Activated CD8-positive, alpha-beta T cell treated with anti-CD3 and anti-CD28 coated beads, Interleukin-2, amount 10 ng/mL, durations not matched to agents 7 days and 5 days (primary cell): ENCODE measurements around the gene FOXE3. TPM values are rescaled to one million over a fixed set of nuclear protein-coding genes. Genes with fewer than 3 reads are reported as not detected.

Source experiments
- ATAC-seq: fragments of 150-1000 bp; cut with Tn5 transposase; one replicate; pipeline ENCODE4 v1.10.0; 2021; ENCODE audit warnings: moderate library complexity
- CTCF ChIA-PET: fragments of 350-600 bp; sonication (Branson Sonifier 250); formaldehyde crosslinking; loops from one replicate; lab custom pipeline; 2021; ENCODE audit warnings: antibody characterized with exemption; lab: Charles Lee
- POLR2A ChIA-PET: fragments of 350-600 bp; sonication (Branson Sonifier 250); formaldehyde crosslinking; loops from one replicate; lab custom pipeline; 2021; ENCODE audit warnings: antibody characterized with exemption; lab: Charles Lee
- DNase-seq: peaks from one replicate; pipeline ENCODE4 v3.0.0-alpha.2; 2020
- H3K27ac Mint-ChIP-seq: one replicate; pipeline ENCODE4 v1.8.0; 2021; ENCODE audit warnings: mild to moderate bottlenecking, mixed read lengths
- H3K27me3 Mint-ChIP-seq: one replicate; pipeline ENCODE4 v1.8.0; 2021; ENCODE audit warnings: low read depth, mixed read lengths
- H3K36me3 Mint-ChIP-seq: one replicate; pipeline ENCODE4 v1.8.0; 2021; ENCODE audit warnings: low read depth, mixed read lengths
- H3K4me1 Mint-ChIP-seq: one replicate; pipeline ENCODE4 v1.8.0; 2021; ENCODE audit warnings: low read depth, mixed read lengths
- H3K4me3 Mint-ChIP-seq: one replicate; pipeline ENCODE4 v1.8.0; 2021; ENCODE audit warnings: mild to moderate bottlenecking, mixed read lengths
- H3K9me3 Mint-ChIP-seq: one replicate; pipeline ENCODE4 v1.8.0; 2022; ENCODE audit warnings: mixed read lengths; ENCODE audit not compliant: insufficient read depth
- total RNA-seq, 2 experiments: library from RNA; stranded (reverse); gene quantifications; one replicate each; pipeline ENCODE4 v1.2.3, GENCODE V29; 2021

The FOXE3 gene
- not detected for total RNA-seq

DNA sequence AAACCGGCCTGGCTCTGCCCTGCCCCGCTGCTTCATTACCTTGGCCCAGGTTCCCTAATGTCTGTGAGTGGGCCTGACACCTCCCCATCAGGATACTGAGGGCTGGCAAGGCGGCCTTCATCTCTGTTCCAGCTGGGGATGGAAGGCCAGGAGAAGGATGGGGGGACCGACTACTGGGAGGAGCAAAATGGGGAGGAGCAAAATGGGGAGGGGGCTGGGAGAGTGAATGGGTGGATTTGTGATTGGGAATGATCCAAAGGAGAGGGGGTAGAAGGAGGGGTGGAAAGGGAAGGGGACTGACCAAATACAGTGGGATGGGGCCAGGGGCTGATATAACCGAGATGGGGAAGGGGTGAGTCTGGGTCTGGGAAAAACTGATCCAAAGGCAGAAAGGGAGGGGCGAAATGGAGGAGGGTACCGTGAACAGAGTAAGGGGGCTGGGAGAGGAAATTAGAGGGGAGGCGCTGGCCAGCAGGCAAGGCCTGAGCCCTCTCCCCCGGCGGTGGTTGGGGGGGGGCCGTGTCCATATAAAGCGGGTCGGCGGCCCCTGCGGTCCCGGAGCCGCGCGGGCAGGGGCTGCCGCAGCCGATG lies at the start of gene FOXE3:
Gene FOXE3 (plus strand): TSS at position 558 of the 591 bp plus-strand sequence. CDS start 31 bp downstream, at position 589.
- no peaks in the 10 kb centered on the region for H3K9me3 Mint-ChIP-seq
- ATAC-seq (no peak), DNase-seq (no peak)
- H3K4me1 Mint-ChIP-seq, result peaks cover 7% of the 10 kb centered on the region
- ChIA-PET POLR2A (no interaction called here), CTCF (interaction anchor here (1.0 to 2.5 kb wide), 3 partner anchors 16 to 22 kb away, joined by 3 to 10 read pairs (median 3); partner anchors contain the start of gene FOXD2)
- peaks cover 54% of the 10 kb centered on the region for H3K27me3 Mint-ChIP-seq
- no peak within 1 kb of the TSS for H3K27ac Mint-ChIP-seq
- H3K4me3 Mint-ChIP-seq, result peak within 1 kb of the TSS; percentile 39
- H3K36me3 Mint-ChIP-seq, result no peaks in the 10 kb centered on the region

DNA sequence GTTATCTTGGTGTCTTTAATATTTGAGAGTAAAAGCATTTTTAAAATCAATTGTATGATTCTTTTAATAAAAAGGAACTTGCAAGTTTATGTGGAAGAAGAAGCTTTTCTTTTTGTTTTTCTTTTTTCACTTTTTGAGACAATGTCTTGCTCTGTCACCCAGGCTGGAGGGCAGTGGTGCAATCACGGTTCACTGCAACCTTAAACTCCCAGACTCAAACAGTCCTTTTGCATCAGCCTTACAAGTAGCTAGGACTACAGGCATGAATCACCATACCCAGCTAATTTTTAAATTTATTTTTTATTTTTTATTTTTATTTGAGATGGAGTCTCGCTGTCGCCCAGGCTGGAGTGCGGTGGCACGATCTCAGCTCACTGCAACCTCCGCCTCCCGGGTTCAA lies 48.4 kb upstream of the FOXE3 start:
- H3K27ac Mint-ChIP-seq, result no peak overlapping the region
- peaks cover 4% of the 10 kb centered on the region for H3K4me1 Mint-ChIP-seq
- CTCF ChIA-PET, result no interaction called here
- peaks cover 22% of the 10 kb centered on the region for H3K36me3 Mint-ChIP-seq
- POLR2A ChIA-PET, result no interaction called here
- no peak for DNase-seq
- H3K4me3 Mint-ChIP-seq, result no peak overlapping the region
- no peaks in the 10 kb centered on the region for H3K27me3 Mint-ChIP-seq
- H3K9me3 Mint-ChIP-seq, result no peaks in the 10 kb centered on the region
- ATAC-seq, result no peak

DNA sequence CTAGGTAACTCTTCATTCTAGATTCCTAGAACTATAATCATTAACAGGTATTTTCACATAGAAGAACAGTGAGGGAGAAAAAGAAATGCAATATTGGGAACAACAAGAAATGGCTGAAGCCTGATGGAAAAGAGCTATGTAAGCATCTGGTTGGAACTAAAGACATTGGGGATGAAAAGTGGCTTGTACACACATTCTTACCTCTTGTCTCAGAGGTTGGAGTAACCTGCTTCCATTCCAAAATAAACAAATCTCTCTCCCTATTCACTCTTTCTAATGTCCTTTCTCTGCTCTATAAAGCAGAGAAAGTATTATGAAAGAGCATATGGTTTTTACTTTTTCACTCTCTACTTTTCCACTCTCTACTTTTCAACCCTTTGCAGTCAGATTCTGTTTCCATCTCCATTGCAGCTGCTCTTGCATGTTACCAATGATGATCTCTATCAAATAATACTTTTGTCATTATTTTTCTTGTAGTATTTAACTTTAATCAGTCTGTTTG lies 45.0 kb upstream of the FOXE3 start:
- no peak overlapping the region for H3K27ac Mint-ChIP-seq
- no peaks in the 10 kb centered on the region for H3K4me1 Mint-ChIP-seq
- POLR2A ChIA-PET, result no interaction called here
- CTCF ChIA-PET, result interaction anchor here (1.3 kb wide), 1 partner anchor 339 kb away, joined by 3 read pairs; no protein-coding TSS in a partner anchor
- no peak overlapping the region for H3K4me3 Mint-ChIP-seq
- no peaks in the 10 kb centered on the region for H3K27me3 Mint-ChIP-seq
- peaks cover 36% of the 10 kb centered on the region for H3K36me3 Mint-ChIP-seq
- DNase-seq (no peak), ATAC-seq (no peak)
- no peaks in the 10 kb centered on the region for H3K9me3 Mint-ChIP-seq

DNA sequence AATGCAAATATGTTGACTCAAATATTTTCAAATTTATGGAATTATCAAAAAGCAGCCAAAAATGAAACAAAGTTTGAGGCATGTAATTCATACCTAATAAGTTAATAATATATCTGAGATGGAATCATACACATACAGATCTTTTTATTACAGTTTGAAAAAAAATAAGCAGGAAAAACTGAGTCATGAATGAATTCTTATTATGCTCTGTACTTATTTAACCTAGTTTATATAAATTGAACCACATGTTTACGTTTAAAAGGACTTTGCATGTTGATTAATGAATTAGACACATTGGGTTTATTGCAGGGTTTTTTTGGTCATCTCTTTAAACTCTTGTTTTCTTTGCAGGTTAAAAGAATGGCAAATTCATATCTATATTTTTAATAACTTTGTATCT lies 41.6 kb upstream of the FOXE3 start:
- ATAC-seq (no peak), DNase-seq (no peak)
- Mint-ChIP-seq H3K9me3 (no peaks in the 10 kb centered on the region), H3K27ac (no peak overlapping the region), H3K36me3 (peaks cover 41% of the 10 kb centered on the region), H3K4me3 (no peak overlapping the region), H3K4me1 (peaks cover 2% of the 10 kb centered on the region), H3K27me3 (no peaks in the 10 kb centered on the region)
- ChIA-PET CTCF (no interaction called here), POLR2A (no interaction called here)

DNA sequence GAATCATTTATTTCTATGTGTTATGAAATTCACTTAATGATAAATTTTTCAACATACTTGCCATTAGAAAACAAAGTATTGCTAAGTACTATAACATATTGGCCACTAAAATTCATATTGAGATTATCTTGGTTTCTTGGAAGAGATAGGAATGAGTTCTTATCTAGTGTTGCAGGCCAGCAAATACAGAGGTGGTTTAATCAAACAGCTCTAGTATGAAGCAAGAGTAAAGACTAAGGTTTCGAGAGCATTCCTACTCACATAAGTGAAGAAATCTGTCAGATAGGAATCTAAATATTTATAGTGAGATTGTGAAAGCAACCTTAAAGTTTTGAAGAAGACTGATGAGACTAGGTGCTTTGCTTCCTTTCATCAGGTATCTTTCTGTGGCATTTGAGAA lies 37.9 kb upstream of the FOXE3 start:
- H3K27me3 Mint-ChIP-seq, result no peaks in the 10 kb centered on the region
- CTCF ChIA-PET, result no interaction called here
- ATAC-seq (no peak), DNase-seq (no peak)
- H3K36me3 Mint-ChIP-seq, result peaks cover 31% of the 10 kb centered on the region
- POLR2A ChIA-PET, result no interaction called here
- no peaks in the 10 kb centered on the region for H3K9me3 Mint-ChIP-seq
- H3K4me3 Mint-ChIP-seq, result no peak overlapping the region
- H3K4me1 Mint-ChIP-seq, result peaks cover 2% of the 10 kb centered on the region
- H3K27ac Mint-ChIP-seq, result no peak overlapping the region

DNA sequence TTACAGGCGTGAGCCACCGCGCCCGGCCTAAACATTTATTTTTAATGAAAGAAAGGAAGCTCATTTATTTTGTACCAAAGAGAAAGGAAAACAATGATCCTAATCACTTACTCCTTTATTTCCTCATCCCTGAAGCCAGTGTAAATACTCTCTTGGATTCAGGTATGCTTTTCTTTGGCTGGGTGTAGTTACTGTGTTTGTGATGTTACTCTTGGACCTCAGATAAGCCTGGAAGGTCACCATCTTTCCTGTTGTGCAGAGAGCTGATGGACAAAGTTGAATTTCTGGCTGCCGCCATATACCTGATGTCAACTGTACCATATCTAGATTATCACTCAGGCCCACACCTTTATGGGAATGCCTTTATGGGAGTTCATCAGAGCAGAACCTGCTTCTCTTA lies 35.4 kb upstream of the FOXE3 start:
- H3K4me1 Mint-ChIP-seq, result peaks cover 2% of the 10 kb centered on the region
- peaks cover 18% of the 10 kb centered on the region for H3K36me3 Mint-ChIP-seq
- no peaks in the 10 kb centered on the region for H3K9me3 Mint-ChIP-seq
- H3K27ac Mint-ChIP-seq, result no peak overlapping the region
- H3K4me3 Mint-ChIP-seq, result no peak overlapping the region
- no peaks in the 10 kb centered on the region for H3K27me3 Mint-ChIP-seq
- ChIA-PET POLR2A (no interaction called here), CTCF (interaction anchor here (3.0 kb wide), 1 partner anchor 8 kb away, joined by 12 read pairs; no protein-coding TSS in a partner anchor)
- DNase-seq, result no peak
- ATAC-seq, result no peak

DNA sequence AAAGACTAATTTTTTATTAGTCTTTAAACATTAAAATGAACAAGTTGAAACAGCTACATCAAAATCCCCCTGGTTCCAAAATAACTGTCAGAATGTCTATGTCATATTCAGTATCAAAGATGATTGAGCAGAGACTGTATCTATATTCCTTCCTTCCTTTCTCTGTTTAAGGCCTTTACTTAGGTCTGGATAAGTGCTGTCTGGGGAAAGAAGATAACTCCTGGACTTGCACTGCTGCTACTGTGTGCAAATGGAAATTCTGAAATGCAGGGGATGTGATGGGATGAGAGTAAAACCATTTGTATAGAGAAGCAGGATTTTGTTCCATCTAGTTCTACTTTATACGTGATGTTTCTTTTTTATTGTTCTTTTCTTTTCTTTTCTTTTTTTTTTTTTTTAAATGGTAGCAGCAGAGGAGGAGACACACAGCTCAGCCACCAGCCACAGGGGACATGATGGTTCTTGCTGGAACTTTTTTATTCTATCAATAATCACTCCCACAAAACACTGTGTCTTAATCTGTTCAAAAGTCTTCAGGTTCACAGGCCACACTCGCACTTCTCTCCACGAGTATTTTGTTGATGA lies 33.6 kb upstream of the FOXE3 start:
- H3K4me1 Mint-ChIP-seq, result peaks cover 2% of the 10 kb centered on the region
- CTCF ChIA-PET, result no interaction called here
- POLR2A ChIA-PET, result no interaction called here

DNA sequence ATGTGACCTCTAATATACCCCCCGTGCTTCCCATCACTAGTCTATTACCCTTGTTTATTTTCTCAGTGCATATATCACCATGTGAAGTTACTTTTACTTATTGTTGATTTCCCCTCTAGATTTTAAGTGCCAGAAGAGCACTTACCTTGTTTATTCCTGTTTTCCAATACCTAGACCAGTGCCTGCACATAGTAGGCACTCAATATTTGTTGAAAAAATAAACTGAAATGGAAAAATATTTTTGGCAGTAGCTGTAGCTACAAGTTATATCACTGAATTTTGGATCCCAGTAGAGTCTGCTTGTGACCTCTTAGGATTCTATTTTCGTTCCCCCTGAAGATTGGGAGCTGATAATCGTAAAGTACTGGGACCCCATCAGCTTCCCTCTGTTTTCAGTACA lies 32.0 kb upstream of the FOXE3 start:
- DNase-seq (no peak), ATAC-seq (no peak)
- H3K4me1 Mint-ChIP-seq, result peaks cover 2% of the 10 kb centered on the region
- no peak overlapping the region for H3K27ac Mint-ChIP-seq
- H3K9me3 Mint-ChIP-seq, result no peaks in the 10 kb centered on the region
- CTCF ChIA-PET, result interaction anchor here (1.0 kb wide), 1 partner anchor 342 kb away, joined by 3 read pairs; no protein-coding TSS in a partner anchor
- H3K4me3 Mint-ChIP-seq, result no peak overlapping the region
- POLR2A ChIA-PET, result no interaction called here
- peaks cover 5% of the 10 kb centered on the region for H3K27me3 Mint-ChIP-seq
- H3K36me3 Mint-ChIP-seq, result peaks cover 11% of the 10 kb centered on the region

More for the DNA sequence above, 33.6 kb upstream of the FOXE3 start:
- H3K36me3 Mint-ChIP-seq, result peaks cover 17% of the 10 kb centered on the region
- DNase-seq (no peak), ATAC-seq (no peak)
- H3K4me3 Mint-ChIP-seq, result no peak overlapping the region
- H3K9me3 Mint-ChIP-seq, result no peaks in the 10 kb centered on the region
- no peak overlapping the region for H3K27ac Mint-ChIP-seq
- H3K27me3 Mint-ChIP-seq, result no peaks in the 10 kb centered on the region

DNA sequence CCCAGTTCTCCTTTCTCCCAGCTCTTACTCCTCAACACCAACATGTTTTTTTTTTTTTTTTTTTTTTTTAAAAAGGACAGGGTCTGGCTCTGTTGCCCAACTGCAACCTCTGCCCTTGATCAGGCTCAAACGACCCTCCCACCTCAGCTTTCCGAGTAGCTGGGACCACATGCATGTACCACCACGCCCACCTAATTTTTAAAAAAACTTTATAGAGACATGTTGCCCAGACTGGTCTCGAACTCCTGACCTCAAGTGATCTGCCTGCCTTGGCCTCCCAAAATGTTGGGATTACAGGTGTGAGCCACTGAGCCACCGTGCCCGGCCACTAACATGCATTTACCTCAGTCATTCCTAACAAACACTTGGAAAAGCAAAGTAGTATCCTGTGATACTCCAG lies 31.1 kb upstream of the FOXE3 start:
- peaks cover 4% of the 10 kb centered on the region for H3K36me3 Mint-ChIP-seq
- POLR2A ChIA-PET, result no interaction called here
- no peaks in the 10 kb centered on the region for H3K9me3 Mint-ChIP-seq
- DNase-seq (no peak), ATAC-seq (no peak)
- H3K27ac Mint-ChIP-seq, result no peak overlapping the region
- peaks cover 7% of the 10 kb centered on the region for H3K27me3 Mint-ChIP-seq
- no peak overlapping the region for H3K4me3 Mint-ChIP-seq
- no peaks in the 10 kb centered on the region for H3K4me1 Mint-ChIP-seq
- CTCF ChIA-PET, result interaction anchor here (1.0 kb wide), 1 partner anchor 341 kb away, joined by 3 read pairs; no protein-coding TSS in a partner anchor

DNA sequence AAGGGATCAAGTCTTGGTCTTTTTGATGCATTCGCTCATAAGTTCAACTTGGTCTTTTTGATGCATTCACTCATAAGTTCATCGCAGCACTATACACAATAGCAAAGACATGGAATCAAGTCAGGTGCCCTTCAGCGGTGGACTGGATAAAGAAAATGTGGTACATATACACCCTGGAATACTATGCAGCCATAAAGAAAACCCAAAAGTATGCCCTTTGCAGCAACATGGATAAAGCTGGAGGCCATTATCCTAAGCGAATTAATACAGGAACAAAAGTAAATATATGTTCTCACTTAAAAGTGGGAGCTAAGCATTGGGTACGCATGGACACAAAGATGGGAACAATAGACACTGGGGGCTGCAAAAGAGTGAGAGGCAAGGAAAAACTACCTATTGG lies 29.8 kb upstream of the FOXE3 start:
- Mint-ChIP-seq H3K36me3 (no peaks in the 10 kb centered on the region), H3K9me3 (no peaks in the 10 kb centered on the region), H3K27ac (no peak overlapping the region), H3K4me3 (no peak overlapping the region), H3K27me3 (peaks cover 7% of the 10 kb centered on the region), H3K4me1 (no peaks in the 10 kb centered on the region)
- ChIA-PET POLR2A (no interaction called here), CTCF (interaction anchor here (1.3 kb wide), 1 partner anchor 207 kb away, joined by 4 read pairs; no protein-coding TSS in a partner anchor)
- DNase-seq (no peak), ATAC-seq (no peak)

DNA sequence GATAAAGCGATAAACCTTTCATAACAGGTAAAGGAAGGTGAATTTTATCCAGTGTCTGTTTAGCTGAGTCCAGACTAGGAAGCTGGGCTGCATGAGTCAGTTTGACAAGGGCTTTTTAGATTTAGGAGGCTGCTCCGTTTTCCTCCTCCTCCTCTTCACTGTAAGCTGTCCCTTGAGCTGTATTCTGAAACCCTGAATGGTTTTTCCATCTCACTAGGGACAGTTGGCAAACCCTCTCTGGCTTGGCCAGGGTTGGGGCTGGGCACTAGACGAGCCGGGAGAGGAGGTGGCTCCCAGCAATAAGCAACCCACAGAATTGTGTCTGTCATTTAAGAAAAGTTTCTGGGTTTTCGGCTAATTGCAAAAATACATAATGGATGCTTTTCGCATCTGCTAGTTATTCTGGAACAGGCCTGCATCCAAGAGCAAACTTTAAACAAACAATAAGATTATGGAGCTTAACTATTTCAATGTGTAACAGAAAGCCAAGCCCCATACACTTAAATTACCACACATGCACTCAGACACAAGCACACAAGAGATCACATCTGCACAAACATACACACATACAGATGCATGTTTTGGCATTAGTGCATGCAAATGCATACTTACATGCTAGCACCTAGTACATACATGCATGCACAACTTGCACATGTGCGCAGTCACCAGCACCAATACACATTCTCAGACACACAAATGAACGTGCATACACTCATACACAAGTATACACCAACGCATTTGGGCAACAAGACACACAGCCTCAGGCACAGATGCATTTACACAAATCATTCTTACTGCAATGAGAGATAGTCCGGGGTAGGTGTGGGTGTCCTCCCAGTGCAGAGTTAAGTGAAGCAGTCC lies 27.8 kb upstream of the FOXE3 start:
- Mint-ChIP-seq H3K27ac (no peak overlapping the region), H3K4me1 (no peaks in the 10 kb centered on the region), H3K9me3 (no peaks in the 10 kb centered on the region), H3K27me3 (peaks cover 11% of the 10 kb centered on the region), H3K4me3 (no peak overlapping the region), H3K36me3 (no peaks in the 10 kb centered on the region)
- ChIA-PET POLR2A (no interaction called here), CTCF (interaction anchor here (0.6 to 4.5 kb wide), 14 partner anchors 8 to 365 kb away, joined by 3 to 30 read pairs (median 4); partner anchors contain the start of genes CMPK1 and FOXD2)
- ATAC-seq, result peak; percentile 28
- no peak for DNase-seq
